Transverse colon (tissue), 4 donors: ENCODE measurements around the gene STOML3. TPM values are rescaled to one million over a fixed set of nuclear protein-coding genes. Genes with fewer than 3 reads are reported as not detected.

ENCODE experiments used
- DNase-seq: peaks from one replicate; pipeline ENCODE4 v3.0.0-alpha.2; 2019
- H3K27ac ChIP-seq, 4 donors: fragments of 200-600 bp; sonication (generic); 2 replicates each; pipeline ENCODE4 v1.5.1; 2016 to 2018; ENCODE audit warnings: inconsistent platforms in 4 of 4
- H3K27me3 ChIP-seq: fragments of 200-600 bp; sonication (generic); 2 replicates; pipeline ENCODE4 v1.5.1; 2017; ENCODE audit warnings: inconsistent platforms
- H3K36me3 ChIP-seq, 4 donors: fragments of 200-600 bp; sonication (generic); 2 replicates each; pipeline ENCODE4 v1.5.1; 2017 to 2019; ENCODE audit warnings: inconsistent platforms in 4 of 4
- H3K4me1 ChIP-seq, 4 donors: fragments of 200-600 bp; sonication (generic); 2 replicates each; pipeline ENCODE4 v1.5.1; 2017 to 2020; ENCODE audit warnings: inconsistent platforms in 4 of 4
- H3K4me3 ChIP-seq, 4 donors: fragments of 200-600 bp; sonication (generic); 1 replicate in 1 of 4; 2 replicates in 3 of 4; pipeline versions ENCODE4 v1.5.1 to v1.6.1; 2017 to 2019; ENCODE audit warnings: inconsistent platforms in 4 of 4
- H3K9me3 ChIP-seq, 2 donors: fragments of 200-600 bp; sonication (generic); 2 replicates each; pipeline ENCODE4 v1.5.1; 2017 to 2019; ENCODE audit warnings: inconsistent platforms in 2 of 2
- CTCF ChIP-seq, 5 experiments: fragments of 200-600 bp in 3 of 5; fragments of 450-650 bp in 2 of 5; sonication (generic) in 3 of 5; IDR thresholded peaks; 1 replicate in 2 of 5; 2 replicates in 3 of 5; pipeline ENCODE4 v1.5.1; 2016 to 2017; ENCODE audit warnings: antibody characterized with exemption in 5 of 5, inconsistent platforms in 3 of 5, mild to moderate bottlenecking in 2 of 5, moderate library complexity in 1 of 5
- EP300 ChIP-seq: sonication (generic); formaldehyde crosslinking; IDR thresholded peaks from one replicate; pipeline ENCODE4 v1.6.1; 2017; ENCODE audit warnings: antibody characterized with exemption, low read depth
- POLR2A ChIP-seq: fragments of 450-650 bp; IDR thresholded peaks from one replicate; pipeline ENCODE4 v1.6.1; 2016; ENCODE audit warnings: antibody characterized with exemption, mild to moderate bottlenecking, moderate library complexity
- POLR2AphosphoS5 ChIP-seq, 3 donors: sonication (generic); formaldehyde crosslinking; IDR thresholded peaks; one replicate each; pipeline ENCODE4 v1.6.1; 2016; ENCODE audit warnings: antibody characterized with exemption in 3 of 3
- WGBS, 2 donors: methylation state at CpG; one replicate each; pipeline ENCODE4 v1.1.5; 2018; ENCODE audit warnings: low coverage in 1 of 2; 5-methylcytosine and 5-hydroxymethylcytosine counted together
- in situ Hi-C, 4 donors: fragments of 200-750 bp; cut with MboI; loops; one replicate each; pipeline versions ENCODE4 v1.15.0 to v1.15.1; 2017; ENCODE audit warnings: low sequenced_read_pairs in 3 of 4, low pct_ligation_motif_present in 1 of 4, low pct_unique_long_range_greater_than_20kb in 1 of 4
- intact Hi-C: fragments of 100-400 bp; cut with DNase I; formaldehyde crosslinking; loops from one replicate; pipeline ENCODE4 v1.15.1; 2023; ENCODE audit warnings: low total_unique reads
- total RNA-seq, 4 donors: library from RNA; depleted of rRNA; stranded (reverse); fragments of >200 nt; gene quantifications; one replicate each; pipeline ENCODE4 v1.1.0, GENCODE V29; 2016

Gene STOML3
- total RNA-seq, 4 donors from 2014 or later: 0.55 TPM; not detected in 3

GRCh38 chr13:38943231-38943630 is 47.4 kb downstream of the STOML3 start:
- no peaks in the 10 kb centered on the region for H3K27me3 ChIP-seq
- DNase-seq: no peak
- no peaks in the 10 kb centered on the region for H3K4me1 ChIP-seq
- intact Hi-C loops: no loop called here
- 66 to 79% methylated on average over 2 of the region's 2 CpGs for WGBS, 2 donors
- H3K9me3 ChIP-seq: no peaks in the 10 kb centered on the region
- H3K27ac ChIP-seq: no peak overlapping the region
- TF ChIP-seq POLR2A (no peak), CTCF (IDR thresholded peaks at IDR 0.05) (no peak), EP300 (no peak), POLR2AphosphoS5 (IDR thresholded peaks at IDR 0.05) (no peak)
- H3K4me3 ChIP-seq: no peak overlapping the region
- no peaks in the 10 kb centered on the region for H3K36me3 ChIP-seq
- in situ Hi-C loops: no loop called here

GRCh38 chr13:38941353-38941945 is 49.2 kb downstream of the STOML3 start:
- WGBS, 2 donors: 80 to 83% methylated on average over 3 of the region's 3 CpGs
- Histone ChIP-seq H3K27ac (no peak overlapping the region), H3K9me3 (no peaks in the 10 kb centered on the region), H3K36me3 (no peaks in the 10 kb centered on the region), H3K27me3 (no peaks in the 10 kb centered on the region), H3K4me3 (no peak overlapping the region), H3K4me1 (no peaks in the 10 kb centered on the region)
- intact Hi-C loops (no loop called here), in situ Hi-C loops (no loop called here)
- DNase-seq: no peak
- no peak for TF ChIP-seq POLR2AphosphoS5 (IDR thresholded peaks at IDR 0.05)
- TF ChIP-seq CTCF (IDR thresholded peaks at IDR 0.05): no peak
- TF ChIP-seq POLR2A: no peak
- no peak for TF ChIP-seq EP300

- Histone ChIP-seq H3K4me3 (no peak overlapping the region), H3K9me3 (no peaks in the 10 kb centered on the region), H3K27ac (no peak overlapping the region), H3K36me3 (no peaks in the 10 kb centered on the region), H3K4me1 (no peaks in the 10 kb centered on the region), H3K27me3 (peaks cover 3% of the 10 kb centered on the region)
- in situ Hi-C loops: no loop called here
- no peak for TF ChIP-seq POLR2AphosphoS5 (IDR thresholded peaks at IDR 0.05)
- TF ChIP-seq CTCF (IDR thresholded peaks at IDR 0.05): no peak
- no peak for TF ChIP-seq POLR2A
- intact Hi-C loops: no loop called here
- no peak for DNase-seq
Observed at GRCh38 chr13:38933786-38934185, 56.8 kb downstream of the STOML3 start.

- in situ Hi-C loops: no loop called here
- no peak overlapping the region for H3K4me3 ChIP-seq
- 83 to 91% methylated on average over 1 of the region's 1 CpG for WGBS, 2 donors
Observed at GRCh38 chr13:38922170-38922569, 68.5 kb downstream of the STOML3 start.

More at GRCh38 chr13:38922170-38922569, 68.5 kb downstream of the STOML3 start:
- intact Hi-C loops: no loop called here
- no peak for DNase-seq
- H3K4me1 ChIP-seq: no peaks in the 10 kb centered on the region
- no peak overlapping the region for H3K27ac ChIP-seq
- H3K27me3 ChIP-seq: no peaks in the 10 kb centered on the region
- no peaks in the 10 kb centered on the region for H3K36me3 ChIP-seq
- no peaks in the 10 kb centered on the region for H3K9me3 ChIP-seq
- no peak for TF ChIP-seq EP300
- no peak for TF ChIP-seq CTCF (IDR thresholded peaks at IDR 0.05)
- TF ChIP-seq POLR2A: no peak
- TF ChIP-seq POLR2AphosphoS5 (IDR thresholded peaks at IDR 0.05): no peak
